Activated B cell treated with CpG ODN at 0.5 μM for 24 hours (primary cell): ENCODE measurements around the gene DOCK2. TPM values are rescaled to one million over a fixed set of nuclear protein-coding genes. Genes with fewer than 3 reads are reported as not detected.

Experiments used
- ATAC-seq: fragments of 200-7000 bp; cut with Tn5 transposase; one replicate; pipeline ENCODE4 v1.10.0; 2021; ENCODE audit warnings: low read depth, mild to moderate bottlenecking, moderate library complexity
- CTCF ChIA-PET: fragments of 350-600 bp; sonication (Branson Sonifier 250); formaldehyde crosslinking; loops from one replicate; lab custom pipeline; 2021; ENCODE audit warnings: antibody characterized with exemption; lab: Charles Lee
- POLR2A ChIA-PET: fragments of 350-600 bp; sonication (Branson Sonifier 250); formaldehyde crosslinking; loops from one replicate; lab custom pipeline; 2021; ENCODE audit warnings: antibody characterized with exemption; lab: Charles Lee
- DNase-seq: peaks from one replicate; pipeline ENCODE4 v3.0.0; 2022
- H3K27ac Mint-ChIP-seq: one replicate; pipeline ENCODE4 v1.8.0; 2020; ENCODE audit warnings: mixed read lengths
- H3K27me3 Mint-ChIP-seq: one replicate; pipeline ENCODE4 v1.8.0; 2021; ENCODE audit warnings: mixed read lengths
- H3K36me3 Mint-ChIP-seq: one replicate; pipeline ENCODE4 v1.8.0; 2021; ENCODE audit warnings: low read depth, mixed read lengths
- H3K4me1 Mint-ChIP-seq: one replicate; pipeline ENCODE4 v1.8.0; 2021; ENCODE audit warnings: mixed read lengths
- H3K4me3 Mint-ChIP-seq: one replicate; pipeline ENCODE4 v1.8.0; 2020; ENCODE audit warnings: mild to moderate bottlenecking, mixed read lengths
- H3K9me3 Mint-ChIP-seq: one replicate; pipeline ENCODE4 v1.8.0; 2020; ENCODE audit warnings: mixed read lengths
- intact Hi-C: fragments of 100-400 bp; cut with micrococcal nuclease; formaldehyde crosslinking; loops from one replicate; pipeline ENCODE4 v1.15.1; 2024
- total RNA-seq: library from RNA; stranded (reverse); gene quantifications from 2 replicates; pipeline ENCODE4 v1.2.3, GENCODE V29; 2022
- TF ChIP-seq, protein P1 (sequence below): fragments of 200-600 bp; IDR thresholded peaks from one replicate; pipeline ENCODE4 v1.8.0; 2022; ENCODE audit warnings: antibody characterized with exemption, mild to moderate bottlenecking

The DOCK2 gene
- total RNA-seq, 1 donor from 2014 or later, result 344 TPM

- Mint-ChIP-seq H3K4me3 (no peak overlapping the region), H3K36me3 (peaks cover 73% of the 10 kb centered on the region), H3K27me3 (no peaks in the 10 kb centered on the region), H3K4me1 (no peaks in the 10 kb centered on the region), H3K27ac (no peak overlapping the region), H3K9me3 (no peaks in the 10 kb centered on the region)
- ChIA-PET POLR2A (no interaction called here), CTCF (no interaction called here)
- DNase-seq (no peak), ATAC-seq (no peak)
- intact Hi-C loops, result no loop called here
- TF ChIP-seq, protein P1, sequence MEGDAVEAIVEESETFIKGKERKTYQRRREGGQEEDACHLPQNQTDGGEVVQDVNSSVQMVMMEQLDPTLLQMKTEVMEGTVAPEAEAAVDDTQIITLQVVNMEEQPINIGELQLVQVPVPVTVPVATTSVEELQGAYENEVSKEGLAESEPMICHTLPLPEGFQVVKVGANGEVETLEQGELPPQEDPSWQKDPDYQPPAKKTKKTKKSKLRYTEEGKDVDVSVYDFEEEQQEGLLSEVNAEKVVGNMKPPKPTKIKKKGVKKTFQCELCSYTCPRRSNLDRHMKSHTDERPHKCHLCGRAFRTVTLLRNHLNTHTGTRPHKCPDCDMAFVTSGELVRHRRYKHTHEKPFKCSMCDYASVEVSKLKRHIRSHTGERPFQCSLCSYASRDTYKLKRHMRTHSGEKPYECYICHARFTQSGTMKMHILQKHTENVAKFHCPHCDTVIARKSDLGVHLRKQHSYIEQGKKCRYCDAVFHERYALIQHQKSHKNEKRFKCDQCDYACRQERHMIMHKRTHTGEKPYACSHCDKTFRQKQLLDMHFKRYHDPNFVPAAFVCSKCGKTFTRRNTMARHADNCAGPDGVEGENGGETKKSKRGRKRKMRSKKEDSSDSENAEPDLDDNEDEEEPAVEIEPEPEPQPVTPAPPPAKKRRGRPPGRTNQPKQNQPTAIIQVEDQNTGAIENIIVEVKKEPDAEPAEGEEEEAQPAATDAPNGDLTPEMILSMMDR, result no peak
Observed at GRCh38 chr5:169756071-169756765, 119.1 kb downstream of the DOCK2 start.

DNA sequence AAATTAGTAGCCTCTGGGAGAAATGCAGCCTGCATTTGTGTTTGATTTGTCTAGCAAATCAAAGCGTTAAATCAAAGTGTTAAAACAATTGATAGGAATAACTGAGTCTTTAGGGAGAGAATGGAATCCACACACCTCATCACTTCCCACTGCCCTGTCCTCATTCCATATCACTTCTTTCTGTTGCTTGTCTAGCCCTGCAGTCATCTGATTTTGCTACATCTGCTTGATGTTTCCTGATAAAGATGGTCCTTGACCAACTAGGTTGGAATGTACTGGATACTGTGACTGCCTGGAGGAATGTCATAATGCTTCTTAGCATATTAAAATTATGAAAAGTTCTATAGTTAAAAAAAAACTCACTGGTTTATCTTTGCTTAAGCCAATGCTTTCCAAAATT is 119.9 kb downstream of the DOCK2 start:
- TF ChIP-seq, protein P1, result no peak
- Mint-ChIP-seq H3K36me3 (peaks cover 72% of the 10 kb centered on the region), H3K4me1 (no peaks in the 10 kb centered on the region), H3K4me3 (no peak overlapping the region), H3K9me3 (no peaks in the 10 kb centered on the region), H3K27ac (no peak overlapping the region), H3K27me3 (no peaks in the 10 kb centered on the region)
- ATAC-seq (no peak), DNase-seq (no peak)
- ChIA-PET POLR2A (no interaction called here), CTCF (no interaction called here)
- intact Hi-C loops, result no loop called here

DNA sequence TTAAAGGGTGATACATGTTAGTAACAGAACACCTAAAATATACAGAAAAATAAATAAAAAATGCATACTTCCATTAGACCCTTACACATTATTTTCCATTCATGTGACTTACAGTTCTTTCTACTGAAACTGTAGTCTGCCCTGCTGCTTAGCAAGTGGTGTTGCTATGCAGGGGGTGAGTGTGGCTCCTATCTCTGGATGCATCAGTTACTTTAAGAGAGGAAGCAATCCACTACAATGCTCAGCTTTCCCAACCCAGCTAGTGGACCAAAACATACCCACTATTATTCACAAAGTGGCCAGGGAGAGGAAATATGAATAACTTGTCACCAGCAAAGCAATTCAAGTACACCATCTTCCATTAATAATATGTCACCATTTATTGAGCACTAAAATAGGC is 121.8 kb downstream of the DOCK2 start:
- TF ChIP-seq, protein P1, result no peak
- DNase-seq (no peak), ATAC-seq (no peak)
- H3K27me3 Mint-ChIP-seq, result no peaks in the 10 kb centered on the region
- H3K4me3 Mint-ChIP-seq, result no peak overlapping the region
- POLR2A ChIA-PET, result no interaction called here
- H3K36me3 Mint-ChIP-seq, result peaks cover 77% of the 10 kb centered on the region
- CTCF ChIA-PET, result no interaction called here
- no peaks in the 10 kb centered on the region for H3K4me1 Mint-ChIP-seq
- H3K27ac Mint-ChIP-seq, result no peak overlapping the region
- intact Hi-C loops, result no loop called here
- H3K9me3 Mint-ChIP-seq, result no peaks in the 10 kb centered on the region

GRCh38 chr5:169760229-169760628 is 123.2 kb downstream of the DOCK2 start:
- H3K27me3 Mint-ChIP-seq, result no peaks in the 10 kb centered on the region
- DNase-seq (no peak), ATAC-seq (no peak)
- ChIA-PET POLR2A (no interaction called here), CTCF (no interaction called here)
- intact Hi-C loops, result no loop called here
- H3K36me3 Mint-ChIP-seq, result peaks cover 84% of the 10 kb centered on the region
- H3K4me3 Mint-ChIP-seq, result no peak overlapping the region
- no peaks in the 10 kb centered on the region for H3K9me3 Mint-ChIP-seq
- no peaks in the 10 kb centered on the region for H3K4me1 Mint-ChIP-seq
- TF ChIP-seq, protein P1, result no peak
- H3K27ac Mint-ChIP-seq, result no peak overlapping the region

GRCh38 chr5:169762338-169763095 is 125.4 kb downstream of the DOCK2 start:
- Mint-ChIP-seq H3K9me3 (peaks cover 5% of the 10 kb centered on the region), H3K4me3 (no peak overlapping the region), H3K4me1 (peaks cover 14% of the 10 kb centered on the region), H3K27me3 (no peaks in the 10 kb centered on the region), H3K27ac (no peak overlapping the region), H3K36me3 (peaks cover 88% of the 10 kb centered on the region)
- ChIA-PET POLR2A (no interaction called here), CTCF (no interaction called here)
- intact Hi-C loops, result no loop called here
- TF ChIP-seq, protein P1, result no peak
- ATAC-seq, result no peak
- DNase-seq, result no peak
